NCI-H460 (cell line): Measurements from ENCODE around the gene SP110. TPM values are rescaled to one million over a fixed set of nuclear protein-coding genes. Genes with fewer than 3 reads are reported as not detected.
A peak's percentile ranks its signal among the peaks of the same experiment; 100 is the strongest.
"Not testable (repeated sequence)": the region's sequence is repeated elsewhere in the genome, so short reads cannot be mapped to it uniquely, and the experiment has no call there.

ENCODE experiments used
- DNase-seq: peaks from one replicate; pipeline ENCODE4 v3.0.0-alpha.2; 2016; ENCODE audit warnings: low read depth; ENCODE audit errors: extremely low read depth
- polyA plus RNA-seq: library from polyadenylated mRNA; depleted of rRNA; stranded (reverse); fragments of >200 nt; gene quantifications from 2 replicates; pipeline ENCODE4 v1.2.3, GENCODE V29; 2014; cell fraction: nucleus; rRNA removed
- total RNA-seq: library from RNA; depleted of rRNA; stranded (reverse); fragments of >200 nt; shearing (Covaris generic); gene quantifications from 2 replicates; pipeline ENCODE4 v1.2.3, GENCODE V29; 2014; rRNA removed

The SP110 gene
- total RNA-seq: 11.1 and 12.7 TPM in 2 replicates
- polyA plus RNA-seq: 9.3 and 11.8 TPM in 2 replicates

GRCh38 chr2:230219419-230220331 lies at the start of gene SP110:
Gene SP110, minus strand, starts transcription at chr2:230219984. Its CDS starts 3,057 bp downstream, at chr2:230216927.
- peak; percentile 70 for DNase-seq

DNA sequence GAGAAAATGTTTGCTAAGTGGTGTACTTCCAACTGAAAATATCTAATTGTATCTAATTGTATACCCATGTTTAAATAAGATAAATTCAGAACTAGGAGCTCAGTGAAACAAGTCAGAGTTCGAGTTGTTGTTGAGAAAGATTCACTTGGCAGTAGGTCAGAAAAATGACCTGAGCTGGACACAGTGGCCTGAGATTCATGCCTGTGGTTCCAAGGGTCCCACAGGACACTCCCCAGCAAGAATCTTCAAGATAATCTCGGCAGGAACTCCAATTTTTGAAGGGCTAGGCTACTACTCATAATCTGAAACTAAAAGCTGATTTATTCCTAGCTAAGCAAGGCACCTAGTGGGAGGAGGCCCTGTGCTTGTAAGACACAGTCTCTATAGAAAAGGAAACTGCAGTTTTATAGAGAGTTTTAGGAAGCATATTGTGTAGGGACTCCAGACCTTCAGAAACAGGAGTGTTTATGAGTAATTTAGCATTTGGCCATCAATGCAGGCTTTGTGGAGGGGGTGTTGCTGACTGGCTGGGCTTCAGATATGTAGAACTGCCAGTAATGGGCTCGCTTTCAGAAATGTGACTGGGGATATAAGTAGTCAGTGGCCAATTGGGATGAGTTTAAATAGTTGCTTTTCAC lies 48.9 kb upstream of the SP110 start:
- DNase-seq: no peak

GRCh38 chr2:230267556-230267955 lies 47.8 kb upstream of the SP110 start:
- DNase-seq: no peak

GRCh38 chr2:230267059-230267458 lies 47.3 kb upstream of the SP110 start:
- no peak for DNase-seq

GRCh38 chr2:230266638-230267037 lies 46.9 kb upstream of the SP110 start:
- DNase-seq: no peak

GRCh38 chr2:230264945-230265344 lies 45.2 kb upstream of the SP110 start:
- not testable (repeated sequence) for DNase-seq

DNA sequence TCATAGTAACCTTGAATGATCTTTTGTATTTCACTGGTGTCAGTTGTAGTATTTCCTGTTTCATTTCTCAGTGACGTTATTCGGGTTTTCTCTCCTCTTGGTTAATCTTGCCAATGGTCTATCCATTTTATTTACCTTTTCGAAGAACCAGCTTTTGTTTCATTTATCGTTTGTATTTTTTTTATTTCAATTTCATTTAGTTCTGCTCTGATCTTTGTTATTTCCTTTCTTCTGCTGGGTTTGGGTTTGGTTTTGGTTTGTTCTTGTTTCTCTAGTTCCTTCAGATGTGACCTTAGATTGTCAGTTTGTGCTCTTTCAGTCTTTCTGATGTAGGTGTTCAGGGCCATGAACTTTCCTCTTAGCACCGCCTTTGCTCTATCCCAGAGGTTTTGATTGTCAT lies 42.5 kb upstream of the SP110 start:
- DNase-seq: no peak

- no peak for DNase-seq
These were observed 38.7 kb upstream of the SP110 start for GRCh38 chr2:230258483-230258882.

DNA sequence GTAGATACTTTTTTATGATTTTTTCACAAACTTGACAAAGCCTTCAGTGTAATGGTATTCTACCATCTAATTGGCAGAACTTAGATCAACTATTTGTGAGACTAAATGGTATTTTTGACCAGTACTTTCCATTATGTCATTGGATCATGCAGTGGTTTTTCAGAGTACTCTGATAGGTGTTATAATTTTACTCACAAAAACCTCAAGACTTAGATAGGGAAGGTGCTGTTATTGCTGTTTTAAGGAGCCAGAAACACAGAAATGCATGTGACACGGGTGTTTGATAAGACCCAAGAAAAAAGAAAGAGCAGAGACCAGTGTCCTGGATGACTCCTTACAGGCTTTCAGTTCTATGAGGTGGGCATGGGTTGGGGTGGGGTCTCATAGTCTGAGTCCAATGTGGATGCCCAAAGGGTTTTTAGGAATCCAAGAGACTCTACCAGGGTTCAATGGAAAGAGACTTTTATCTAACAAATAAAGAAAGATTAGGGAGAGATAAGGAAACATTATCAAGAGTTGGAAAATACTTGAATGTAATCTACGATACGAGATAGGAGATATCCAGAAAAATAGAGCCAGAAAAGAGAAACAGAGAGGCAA lies 37.0 kb upstream of the SP110 start:
- DNase-seq: no peak

- no peak for DNase-seq
These were observed 34.5 kb upstream of the SP110 start for GRCh38 chr2:230254152-230254881.

DNA sequence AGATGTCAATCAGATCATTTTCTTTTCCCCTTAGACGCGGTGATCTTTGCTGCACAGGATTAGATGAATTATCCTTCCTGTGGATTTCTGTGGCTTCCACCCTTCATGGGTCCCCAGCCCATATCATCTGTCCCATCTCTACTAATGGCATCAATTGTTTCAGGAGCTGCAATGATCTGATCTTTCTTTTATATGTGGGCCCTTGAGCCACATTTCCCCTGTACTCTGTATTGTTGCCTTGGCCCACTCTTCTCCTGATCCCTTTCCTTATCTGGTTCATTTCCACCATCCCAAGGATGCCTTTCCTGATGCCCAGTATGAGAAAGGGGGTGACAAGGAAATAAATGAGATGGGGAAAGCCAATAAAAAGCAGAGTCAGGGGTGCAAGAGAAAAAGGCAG lies 30.4 kb upstream of the SP110 start:
- DNase-seq: no peak

- DNase-seq: no peak
These were observed 26.4 kb upstream of the SP110 start for GRCh38 chr2:230246206-230246605.

GRCh38 chr2:230244211-230244610 lies 24.4 kb upstream of the SP110 start:
- DNase-seq: no peak

DNA sequence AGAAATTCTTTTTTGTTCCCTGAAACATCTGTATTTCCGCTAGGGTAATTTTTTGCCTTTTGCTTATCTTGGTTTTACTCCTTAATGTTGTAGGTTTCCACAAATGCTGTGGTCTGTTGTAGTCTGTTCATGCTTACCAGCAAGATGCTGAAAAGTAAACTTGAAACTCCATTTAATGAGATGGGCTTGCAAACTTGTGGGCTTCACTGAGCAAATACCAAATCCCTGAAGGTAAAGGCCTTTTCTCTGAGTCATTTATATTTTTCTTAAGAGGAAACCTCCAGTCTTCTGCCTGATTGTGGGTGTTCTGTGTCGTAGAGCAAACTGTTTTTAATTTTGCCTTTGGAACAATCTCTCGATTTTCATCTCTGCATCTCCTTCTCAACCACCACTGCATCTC lies 15.1 kb upstream of the SP110 start:
- no peak for DNase-seq

- DNase-seq: no peak
These were observed 14.4 kb upstream of the SP110 start for GRCh38 chr2:230234122-230234722.

GRCh38 chr2:230231251-230231650 lies 11.5 kb upstream of the SP110 start:
- no peak for DNase-seq

DNA sequence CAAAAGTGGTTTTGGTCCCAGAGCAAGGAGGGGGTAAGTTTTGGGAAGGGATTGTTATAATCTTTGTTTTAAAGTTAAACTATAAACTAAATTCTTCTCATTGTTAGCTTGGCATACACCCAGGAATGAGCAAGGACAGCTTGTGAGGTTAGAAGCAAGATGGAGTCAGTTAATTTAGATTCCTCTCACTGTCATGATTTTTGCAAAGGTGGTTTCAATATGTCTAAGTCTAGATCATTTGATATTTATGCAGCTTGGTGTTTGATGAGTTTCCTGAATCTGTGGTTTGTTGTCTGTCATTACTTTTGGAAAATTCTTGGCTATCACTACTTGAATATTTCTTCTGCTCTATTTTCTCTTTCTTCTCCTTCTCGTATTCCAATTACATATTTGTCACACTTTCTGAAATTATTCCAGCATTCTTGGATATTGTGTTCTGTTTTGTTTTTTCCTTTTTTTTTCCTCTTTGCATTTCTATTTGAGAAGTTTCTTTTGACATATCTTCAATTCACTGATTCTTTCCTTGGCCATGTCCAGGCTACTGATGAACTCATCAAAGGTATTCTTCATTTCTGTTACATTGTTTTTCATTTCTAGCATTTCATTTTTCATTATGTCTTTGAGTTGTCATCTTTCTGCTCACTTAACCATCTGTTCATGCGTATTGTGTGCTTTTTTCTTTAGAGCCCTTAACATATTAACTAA lies 10.9 kb upstream of the SP110 start:
- DNase-seq: no peak

- DNase-seq: no peak
These were observed 10.3 kb upstream of the SP110 start for GRCh38 chr2:230230087-230230486.

DNA sequence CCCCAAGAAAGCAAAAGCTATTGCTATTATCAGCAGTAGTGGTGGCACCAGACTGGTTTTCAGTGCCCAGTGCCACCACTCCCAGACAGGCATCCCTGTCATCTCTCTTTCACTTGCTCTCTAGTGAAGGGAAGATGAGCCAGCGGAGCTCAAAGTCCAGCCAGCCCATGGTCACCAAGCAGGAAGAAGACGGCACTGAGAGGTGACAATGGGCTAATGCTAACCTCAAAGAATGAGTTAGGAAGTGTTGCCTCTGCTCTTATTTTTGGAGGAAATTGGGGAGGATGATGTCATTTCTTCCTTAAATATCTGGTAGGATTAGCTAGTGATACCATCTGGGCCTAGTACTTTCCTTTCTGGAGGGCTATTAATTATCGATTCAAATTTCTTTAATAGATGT lies 7.4 kb upstream of the SP110 start:
- no peak for DNase-seq

DNA sequence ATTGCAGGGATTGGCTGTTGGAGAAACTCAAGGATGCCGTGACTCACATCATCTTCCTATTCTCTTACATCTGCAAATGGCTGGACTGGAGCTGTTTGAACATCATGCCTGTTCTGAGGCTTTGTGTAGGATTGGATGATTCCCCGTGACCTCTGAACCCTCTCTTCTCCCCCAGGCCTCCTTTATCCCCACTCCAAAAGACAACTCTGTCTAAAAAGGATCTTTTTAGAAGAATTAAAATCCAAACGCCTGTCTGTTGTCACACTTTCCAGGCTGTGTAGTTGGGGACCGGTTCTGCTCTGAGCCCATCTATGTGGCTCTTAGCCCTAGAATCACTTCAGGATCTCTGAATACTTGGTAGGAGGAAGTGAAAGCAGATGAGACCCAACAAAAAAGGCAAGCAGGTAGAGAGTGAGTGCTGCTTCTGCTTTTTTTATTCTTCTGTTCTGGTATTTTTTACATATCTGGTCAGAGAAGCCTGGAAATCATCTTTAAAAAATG lies 6.3 kb upstream of the SP110 start:
- no peak for DNase-seq
